GM12891 (cell line): ENCODE results near the gene UBASH3A.

Source experiments
- PAX5 ChIP-seq: IDR thresholded peaks from 2 replicates; pipeline ENCODE4 v1.6.1; 2011; ENCODE audit warnings: low read length, moderate library complexity, mild to moderate bottlenecking; ENCODE audit not compliant: insufficient read depth, severe bottlenecking
- POLR2A ChIP-seq: IDR thresholded peaks from 2 replicates; pipeline ENCODE4 v1.6.1; 2011; ENCODE audit warnings: low read depth, low read length, control low read depth
- POLR2AphosphoS5 ChIP-seq: IDR thresholded peaks from 2 replicates; pipeline ENCODE4 v1.6.1; 2011; ENCODE audit warnings: low read depth, low read length, control low read depth
- POU2F2 ChIP-seq: IDR thresholded peaks from 2 replicates; pipeline ENCODE4 v1.6.1; 2011; ENCODE audit warnings: low read depth, mild to moderate bottlenecking, control low read depth, low read length, moderate library complexity
- SPI1 ChIP-seq: IDR thresholded peaks from 2 replicates; pipeline ENCODE4 v1.6.1; 2011; ENCODE audit warnings: low read depth, low read length, control low read depth
- TAF1 ChIP-seq: IDR thresholded peaks from 2 replicates; pipeline ENCODE4 v1.6.1; 2011; ENCODE audit warnings: low read depth, low read length, control low read depth

- peak; percentile 51; the same call in 1 of the 2 replicates for TF ChIP-seq POLR2A
- peak; percentile 48 for TF ChIP-seq POLR2AphosphoS5
- TF ChIP-seq TAF1: no peak
- TF ChIP-seq SPI1: no peak
- no peak for TF ChIP-seq PAX5
- TF ChIP-seq POU2F2: no peak
Measured at GRCh38 chr21:42370894-42371654, 32.6 kb upstream of the UBASH3A start.
